Coronary artery (tissue), 2 donors: Measurements from ENCODE around the gene SHISA5.
"Not testable (repeated sequence)": the region's sequence is repeated elsewhere in the genome, so short reads cannot be mapped to it uniquely, and the experiment has no call there.

Source experiments
- DNase-seq: peaks from one replicate; pipeline ENCODE4 v3.0.0-alpha.2; 2017; ENCODE audit warnings: low spot score
- H3K27ac ChIP-seq, 2 donors: fragments of 200-600 bp; sonication (generic); one replicate each; pipeline ENCODE4 v1.5.1; 2016 to 2019
- H3K4me3 ChIP-seq: fragments of 200-600 bp; sonication (generic); 2 replicates; pipeline ENCODE4 v1.5.1; 2016; ENCODE audit warnings: mild to moderate bottlenecking, moderate library complexity
- CTCF ChIP-seq: fragments of 200-600 bp; sonication (generic); IDR thresholded peaks from one replicate; pipeline ENCODE4 v1.5.1; 2019; ENCODE audit warnings: antibody characterized with exemption

SHISA5 gene

GRCh38 chr3:48532977-48533337 is 29.0 kb upstream of the SHISA5 start:
- no peak for DNase-seq

GRCh38 chr3:48532271-48532976 is 28.4 kb upstream of the SHISA5 start:
- Histone ChIP-seq H3K4me3 (no peak overlapping the region), H3K27ac (no peak overlapping the region)
- no peak for DNase-seq
- no peak for TF ChIP-seq CTCF

More at GRCh38 chr3:48532977-48533337, 29.0 kb upstream of the SHISA5 start:
- Histone ChIP-seq H3K4me3 (no peak overlapping the region), H3K27ac (no peak overlapping the region)
- no peak for TF ChIP-seq CTCF

- not testable (repeated sequence) for DNase-seq, H3K4me3 ChIP-seq, H3K27ac ChIP-seq
Observed at GRCh38 chr3:48530701-48531100, 26.7 kb upstream of the SHISA5 start.

- DNase-seq, result no peak
- TF ChIP-seq CTCF, result no peak
- H3K27ac ChIP-seq, result no peak overlapping the region
- no peak overlapping the region for H3K4me3 ChIP-seq
Observed at GRCh38 chr3:48528754-48529153, 24.8 kb upstream of the SHISA5 start.

GRCh38 chr3:48528048-48528447 is 24.1 kb upstream of the SHISA5 start:
- Histone ChIP-seq H3K27ac (no peak overlapping the region), H3K4me3 (no peak overlapping the region)

GRCh38 chr3:48524970-48525369 is 21.0 kb upstream of the SHISA5 start:
- no peak overlapping the region for H3K27ac ChIP-seq
- DNase-seq, result no peak
- no peak for TF ChIP-seq CTCF
- no peak overlapping the region for H3K4me3 ChIP-seq

More at GRCh38 chr3:48528048-48528447, 24.1 kb upstream of the SHISA5 start:
- no peak for TF ChIP-seq CTCF
- DNase-seq, result no peak

GRCh38 chr3:48521635-48522034 is 17.7 kb upstream of the SHISA5 start:
- Histone ChIP-seq H3K27ac (no peak overlapping the region), H3K4me3 (no peak overlapping the region)
- TF ChIP-seq CTCF, result no peak
- DNase-seq, result no peak
